GM12878 (cell line): Measurements from ENCODE around the gene ACSF3. TPM values are rescaled to one million over a fixed set of nuclear protein-coding genes. Genes with fewer than 3 reads are reported as not detected.

ENCODE experiments used
- ATAC-seq: fragments of 200-7000 bp; cut with Tn5 transposase; 3 replicates; pipeline ENCODE4 v1.9.1; 2020; ENCODE audit warnings: mild to moderate bottlenecking, moderate library complexity
- BruUV-seq: library from RNA; stranded (reverse); fragments of 400-500 nt; replicated peaks from 2 replicates; lab custom pipeline; 2021; lab: Mats Ljungman, UMichigan
- CTCF ChIA-PET: fragments of 300-600 bp; sonication (Branson Sonifier 250); formaldehyde crosslinking; extraction: SDS; loops from one replicate; lab custom pipeline; 2021; ENCODE audit warnings: inconsistent platforms; lab: Yijun Ruan, JAX
- POLR2A ChIA-PET: fragments of 350-600 bp; formaldehyde crosslinking; extraction: SDS; loops from one replicate; lab custom pipeline; 2021; ENCODE audit warnings: inconsistent platforms; lab: Charles Lee
- RAD21 ChIA-PET: fragments of 300-600 bp; sonication (Branson Sonifier 250); formaldehyde crosslinking; loops from one replicate; lab custom pipeline; 2023; ENCODE audit warnings: antibody characterized with exemption; ENCODE audit not compliant: unreplicated experiment; lab: Charles Lee
- SMC1A ChIA-PET: fragments of 300-600 bp; sonication (Branson Sonifier 250); formaldehyde crosslinking; loops from one replicate; lab custom pipeline; 2023; ENCODE audit not compliant: unreplicated experiment, uncharacterized antibody; lab: Charles Lee
- DNase-seq: peaks from one replicate; pipeline ENCODE4 v3.0.0-alpha.2; 2011; ENCODE audit warnings: low read depth, low spot score
- FAIRE-seq: peaks from 3 replicates; lab custom pipeline; 2011; peaks lifted over from hg19 to GRCh38; lab: Jason Lieb, UNC
- H2AFZ ChIP-seq: 2 replicates; pipeline ENCODE4 v1.6.0; 2011; ENCODE audit warnings: low read depth, low read length, control low read depth; ENCODE audit not compliant: control insufficient read depth
- H3K27ac ChIP-seq: 2 replicates; pipeline ENCODE4 v1.5.1; 2011; ENCODE audit warnings: control low read depth; ENCODE audit not compliant: control insufficient read depth, insufficient read depth
- H3K27me3 ChIP-seq, 2 experiments: replicated peaks in 1 of 2; 2 replicates each; pipeline versions ENCODE4 v1.6.0 to v1.6.1; 2011; ENCODE audit warnings: low read length in 1 of 2; ENCODE audit not compliant: control insufficient read depth in 2 of 2, insufficient read depth in 2 of 2
- H3K36me3 ChIP-seq, 2 experiments: 2 replicates each; pipeline ENCODE4 v1.5.1; 2011; ENCODE audit warnings: low read length in 1 of 2; ENCODE audit not compliant: control insufficient read depth in 2 of 2, insufficient read depth in 2 of 2
- H3K4me1 ChIP-seq: 2 replicates; pipeline ENCODE4 v1.6.1; 2011; ENCODE audit warnings: mild to moderate bottlenecking, low read length, moderate library complexity, mixed read lengths; ENCODE audit not compliant: control insufficient read depth, insufficient read depth
- H3K4me2 ChIP-seq: 2 replicates; pipeline ENCODE4 v1.6.0; 2011; ENCODE audit warnings: control low read depth; ENCODE audit not compliant: control insufficient read depth, insufficient read depth
- H3K4me3 ChIP-seq: fragments of 200-600 bp; sonication (generic); 2 replicates; pipeline ENCODE4 v1.5.1; 2016
- H3K79me2 ChIP-seq: 2 replicates; pipeline ENCODE4 v1.6.0; 2011; ENCODE audit warnings: low read length; ENCODE audit not compliant: control insufficient read depth, insufficient read depth
- H3K9ac ChIP-seq: 2 replicates; pipeline ENCODE4 v1.8.0; 2011; ENCODE audit warnings: low read length, control low read depth, mixed read lengths; ENCODE audit not compliant: control insufficient read depth, insufficient read depth
- H3K9me3 ChIP-seq: replicated peaks from 3 replicates; pipeline ENCODE4 v1.5.1; 2011; ENCODE audit warnings: mild to moderate bottlenecking, low read length; ENCODE audit not compliant: control insufficient read depth, insufficient read depth
- H4K20me1 ChIP-seq: 2 replicates; pipeline ENCODE4 v1.6.0; 2011; ENCODE audit not compliant: control insufficient read depth, insufficient read depth
- ASH2L ChIP-seq: fragments of 300-600, 200-600 bp; sonication (generic); IDR thresholded peaks from 2 replicates; pipeline ENCODE4 v1.6.1; 2017; ENCODE audit warnings: low read depth, mild to moderate bottlenecking, borderline replicate concordance
- BHLHE40 ChIP-seq, 2 experiments: fragments of 450-650 bp in 1 of 2; IDR thresholded peaks; 2 replicates each; pipeline ENCODE4 v1.6.1; 2011 to 2017; ENCODE audit warnings: low read depth in 2 of 2, borderline replicate concordance in 1 of 2, improper control_type of control experiment in 1 of 2, low read length in 1 of 2, mild to moderate bottlenecking in 1 of 2
- CHD1 ChIP-seq: IDR thresholded peaks from 2 replicates; pipeline ENCODE4 v1.6.1; 2012; ENCODE audit warnings: low read depth, low read length, improper control_type of control experiment
- GATAD2B ChIP-seq: fragments of 450-650 bp; conservative IDR thresholded peaks from 2 replicates; pipeline ENCODE4 v1.6.1; 2017; ENCODE audit warnings: low read depth, mild to moderate bottlenecking, moderate library complexity
- MEF2A ChIP-seq: IDR thresholded peaks from 2 replicates; pipeline ENCODE4 v1.6.1; 2011; ENCODE audit warnings: low read depth, mild to moderate bottlenecking, low read length, moderate library complexity; ENCODE audit not compliant: insufficient read depth
- MXI1 ChIP-seq: fragments of 150-350 bp; IDR thresholded peaks from 2 replicates; pipeline ENCODE4 v1.6.1; 2011; ENCODE audit warnings: low read depth, mild to moderate bottlenecking, inconsistent platforms, low read length, improper control_type of control experiment
- PAX5 ChIP-seq: IDR thresholded peaks from 2 replicates; pipeline ENCODE4 v1.6.1; 2011; ENCODE audit warnings: low read depth, low read length, borderline replicate concordance
- PML ChIP-seq: IDR thresholded peaks from 2 replicates; pipeline ENCODE4 v1.6.1; 2012; ENCODE audit warnings: low read length, inconsistent platforms
- POLR2A ChIP-seq: IDR thresholded peaks from 2 replicates; pipeline ENCODE4 v1.6.1; 2011; ENCODE audit warnings: low read depth, mild to moderate bottlenecking, low read length
- RAD51 ChIP-seq: fragments of 450-650 bp; IDR thresholded peaks from 2 replicates; pipeline ENCODE4 v1.6.1; 2016; ENCODE audit warnings: moderate library complexity, mild to moderate bottlenecking, inconsistent platforms
- RB1 ChIP-seq: fragments of 450-650 bp; formaldehyde crosslinking; IDR thresholded peaks from 2 replicates; pipeline ENCODE4 v1.6.1; 2017; ENCODE audit warnings: mild to moderate bottlenecking, borderline replicate concordance
- SMAD1 ChIP-seq: fragments of 450-650 bp; IDR thresholded peaks from 2 replicates; pipeline ENCODE4 v1.6.1; 2018; ENCODE audit warnings: mild to moderate bottlenecking, low read depth; ENCODE audit not compliant: partially characterized antibody
- WGBS: methylation state at CpG from one replicate; pipeline ENCODE4 v1.1.6; 2016; ENCODE audit warnings: low lambda C conversion rate; ENCODE audit not compliant: insufficient replicate concordance, insufficient coverage; ENCODE audit errors: missing lambda C conversion rate; 5-methylcytosine and 5-hydroxymethylcytosine counted together
- in situ Hi-C: fragments of 300-500 bp; cut with MboI; formaldehyde crosslinking; loops from 9 replicates; pipeline ENCODE4 v1.14.3; 2018; ENCODE audit warnings: mixed read lengths
- intact Hi-C: fragments of 100-400 bp; cut with micrococcal nuclease; formaldehyde crosslinking; loops from one replicate; pipeline ENCODE4 v1.14.2; 2022; ENCODE audit not compliant: unreplicated experiment
- polyA plus RNA-seq, 11 experiments: library from polyadenylated mRNA; depleted of rRNA in 4 of 11; unstranded in 6 of 11; stranded (reverse) in 5 of 11; fragments of >200 nt; fragmentation: Nextera tagmentation in 4 of 11; fragmentation: Illumina TruSeq in 1 of 11; extraction: Ambion mirVana in 4 of 11; extraction: Trizol in 1 of 11; gene quantifications; 1 replicate in 1 of 11; 2 replicates in 10 of 11; pipeline versions ENCODE4 v1.2.1 to v1.2.3, GENCODE V29; 2011 to 2016; ENCODE audit warnings: inconsistent platforms in 2 of 11, missing spikeins in 2 of 11, low read depth in 1 of 11
- total RNA-seq, 4 experiments: library from RNA; depleted of rRNA in 3 of 4; stranded (reverse); fragments of >200 nt in 3 of 4; fragmentation: Illumina TruSeq in 1 of 4; extraction: Trizol in 1 of 4; gene quantifications; 2 replicates each; pipeline versions ENCODE4 v1.2.1 to v1.2.3, GENCODE V29; 2013 to 2021
- TF ChIP-seq, protein P1 (sequence below): fragments of 450-650 bp; IDR thresholded peaks from 2 replicates; pipeline ENCODE4 v1.6.1; 2016; ENCODE audit warnings: mild to moderate bottlenecking
- TF ChIP-seq, protein P2 (sequence below): IDR thresholded peaks from 2 replicates; pipeline ENCODE4 v1.6.1; 2011; ENCODE audit warnings: borderline replicate concordance, low read depth, mild to moderate bottlenecking, moderate library complexity, mixed read lengths, low read length; ENCODE audit not compliant: insufficient read depth; ENCODE audit errors: extremely low read length
- TF ChIP-seq, protein P3 (sequence below): IDR thresholded peaks from 2 replicates; pipeline ENCODE4 v1.6.1; 2011; ENCODE audit warnings: borderline replicate concordance, low read depth, mild to moderate bottlenecking, moderate library complexity, low read length; ENCODE audit not compliant: insufficient read depth, poor library complexity, severe bottlenecking

The ACSF3 gene
- total and polyA plus RNA-seq, 10 of the 15 experiments (the other 5 are each of a cell fraction or from before 2014, with no cell fraction given): 1.0 to 44.4 (median 25.8) TPM

DNA sequence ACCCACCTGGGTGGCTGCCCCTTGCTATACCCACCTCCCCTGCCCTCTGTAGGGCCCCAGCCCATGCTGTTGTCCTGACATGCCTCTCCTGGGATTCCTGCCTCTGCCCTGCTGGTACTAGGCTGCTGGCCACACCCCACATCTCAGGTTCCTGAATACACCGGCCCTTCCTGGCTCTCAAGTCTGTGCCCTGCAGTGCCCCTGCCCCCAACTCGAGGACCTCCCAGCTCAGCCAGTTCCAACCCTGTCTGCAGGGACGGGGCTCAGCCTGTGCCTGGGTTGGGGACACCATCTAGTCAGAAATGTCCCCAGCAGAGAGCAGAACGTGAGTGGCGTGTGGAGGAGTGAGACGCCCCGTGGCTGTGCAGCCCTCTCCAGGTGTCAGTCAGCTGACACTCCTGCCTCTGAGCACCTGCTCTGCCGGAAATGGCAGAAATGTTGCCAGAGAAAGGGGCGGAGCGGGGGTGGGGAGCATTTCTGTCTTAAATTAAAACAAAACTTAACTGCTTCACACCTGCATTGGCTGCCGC is 28.7 kb downstream of the ACSF3 start (continued):
- TF ChIP-seq BHLHE40 (IDR thresholded peaks at IDR 0.05; ENCODE audit: borderline replicate concordance in 1 of 2, low read depth in 2 of 2, low read length in 1 of 2) (peak; percentile 76 to 81; a peak in 3 of 4 replicates), POLR2A (peak; percentile 14; the same call in 1 of the 2 replicates), RB1 (no peak), PAX5 (no peak), RAD51 (peak; percentile 69)
- TF ChIP-seq, protein P1, sequence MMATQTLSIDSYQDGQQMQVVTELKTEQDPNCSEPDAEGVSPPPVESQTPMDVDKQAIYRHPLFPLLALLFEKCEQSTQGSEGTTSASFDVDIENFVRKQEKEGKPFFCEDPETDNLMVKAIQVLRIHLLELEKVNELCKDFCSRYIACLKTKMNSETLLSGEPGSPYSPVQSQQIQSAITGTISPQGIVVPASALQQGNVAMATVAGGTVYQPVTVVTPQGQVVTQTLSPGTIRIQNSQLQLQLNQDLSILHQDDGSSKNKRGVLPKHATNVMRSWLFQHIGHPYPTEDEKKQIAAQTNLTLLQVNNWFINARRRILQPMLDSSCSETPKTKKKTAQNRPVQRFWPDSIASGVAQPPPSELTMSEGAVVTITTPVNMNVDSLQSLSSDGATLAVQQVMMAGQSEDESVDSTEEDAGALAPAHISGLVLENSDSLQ: peak; percentile 86
- TF ChIP-seq, protein P2, sequence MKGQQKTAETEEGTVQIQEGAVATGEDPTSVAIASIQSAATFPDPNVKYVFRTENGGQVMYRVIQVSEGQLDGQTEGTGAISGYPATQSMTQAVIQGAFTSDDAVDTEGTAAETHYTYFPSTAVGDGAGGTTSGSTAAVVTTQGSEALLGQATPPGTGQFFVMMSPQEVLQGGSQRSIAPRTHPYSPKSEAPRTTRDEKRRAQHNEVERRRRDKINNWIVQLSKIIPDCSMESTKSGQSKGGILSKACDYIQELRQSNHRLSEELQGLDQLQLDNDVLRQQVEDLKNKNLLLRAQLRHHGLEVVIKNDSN: peak; percentile 13

DNA sequence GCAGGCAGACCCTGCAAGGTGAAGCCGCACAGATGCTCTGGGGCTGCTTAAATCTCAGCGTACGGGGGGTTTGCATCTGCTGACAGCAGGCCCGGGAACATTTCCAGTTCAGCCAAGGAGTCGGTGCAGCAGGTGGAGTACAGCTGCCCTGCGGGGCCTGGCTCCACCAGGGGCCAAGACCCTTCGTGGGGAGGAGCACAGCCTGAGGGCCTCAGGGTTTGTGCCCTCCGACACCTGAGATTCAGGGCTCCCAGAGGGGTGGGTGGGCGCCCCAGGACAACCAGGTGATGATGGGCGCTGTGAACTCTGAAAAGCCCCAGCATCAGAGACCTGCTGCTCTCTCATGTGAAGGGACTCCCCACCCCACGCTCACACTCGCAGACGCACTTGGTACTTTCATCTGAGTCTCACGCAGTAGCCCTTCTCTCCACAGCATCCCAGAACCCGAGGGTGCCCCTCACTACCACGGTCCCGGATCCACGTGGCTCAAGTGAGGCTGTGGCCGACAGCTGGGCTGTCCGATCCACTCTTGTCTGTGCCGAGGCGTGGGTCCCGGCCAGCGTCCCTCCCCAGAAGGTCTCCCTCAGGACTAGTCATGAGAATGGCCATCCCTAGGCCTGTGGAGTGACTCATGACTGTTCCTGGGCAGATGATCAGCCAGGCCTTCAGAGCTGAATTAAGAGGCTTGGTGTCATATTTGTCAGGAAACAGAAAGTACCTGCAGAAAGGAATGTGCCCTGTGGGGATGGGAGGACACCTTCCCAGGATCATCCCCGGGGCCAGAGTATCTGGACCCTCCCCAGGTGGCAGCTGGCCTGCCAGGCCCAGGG is 29.6 kb downstream of the ACSF3 start:
- ChIA-PET SMC1A (no interaction called here), POLR2A (no interaction called here), CTCF (no interaction called here), RAD21 (no interaction called here)
- in situ Hi-C loops: no loop called here
- peaks cover 10% of the 10 kb centered on the region in 2 experiments; a peak in 3 of 4 replicates for H3K36me3 ChIP-seq
- H3K4me3 ChIP-seq: no peak overlapping the region
- FAIRE-seq (no peak), ATAC-seq (no peak), DNase-seq (no peak)
- H2AFZ ChIP-seq: no peak overlapping the region
- peaks cover 5% of the 10 kb centered on the region; the same call in 1 of the 2 replicates for H3K4me1 ChIP-seq
- intact Hi-C loops: no loop called here
- TF ChIP-seq PML: no peak
- no peak for TF ChIP-seq GATAD2B
- no peak for TF ChIP-seq ASH2L
- no peak for TF ChIP-seq MXI1
- TF ChIP-seq SMAD1: no peak
- TF ChIP-seq CHD1: no peak
- TF ChIP-seq, protein P3, sequence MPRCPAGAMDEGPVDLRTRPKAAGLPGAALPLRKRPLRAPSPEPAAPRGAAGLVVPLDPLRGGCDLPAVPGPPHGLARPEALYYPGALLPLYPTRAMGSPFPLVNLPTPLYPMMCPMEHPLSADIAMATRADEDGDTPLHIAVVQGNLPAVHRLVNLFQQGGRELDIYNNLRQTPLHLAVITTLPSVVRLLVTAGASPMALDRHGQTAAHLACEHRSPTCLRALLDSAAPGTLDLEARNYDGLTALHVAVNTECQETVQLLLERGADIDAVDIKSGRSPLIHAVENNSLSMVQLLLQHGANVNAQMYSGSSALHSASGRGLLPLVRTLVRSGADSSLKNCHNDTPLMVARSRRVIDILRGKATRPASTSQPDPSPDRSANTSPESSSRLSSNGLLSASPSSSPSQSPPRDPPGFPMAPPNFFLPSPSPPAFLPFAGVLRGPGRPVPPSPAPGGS: no peak
- no peak for TF ChIP-seq MEF2A
- H3K79me2 ChIP-seq: no peaks in the 10 kb centered on the region
- H3K9ac ChIP-seq: no peak overlapping the region
- no TSS peak for BruUV-seq
- no peak overlapping the region for H3K4me2 ChIP-seq
- 0 out of 2 replicates have a peak overlapping the region, but pooled peaks have one; percentile 13 for H3K27ac ChIP-seq
- no peaks in the 10 kb centered on the region for H4K20me1 ChIP-seq
- no peaks in the 10 kb centered on the region for H3K27me3 ChIP-seq
- 94% methylated on average over 25 of the region's 25 CpGs for WGBS
- H3K9me3 ChIP-seq: no peaks in the 10 kb centered on the region; the same call in 2 of the 3 replicates
